ENCODE measurements around the gene LMO7. TPM values are rescaled to one million over a fixed set of nuclear protein-coding genes. Genes with fewer than 3 reads are reported as not detected.

LMO7 gene
- total RNA-seq, 1 experiment from 2014 or later: 11.8 TPM

DNA sequence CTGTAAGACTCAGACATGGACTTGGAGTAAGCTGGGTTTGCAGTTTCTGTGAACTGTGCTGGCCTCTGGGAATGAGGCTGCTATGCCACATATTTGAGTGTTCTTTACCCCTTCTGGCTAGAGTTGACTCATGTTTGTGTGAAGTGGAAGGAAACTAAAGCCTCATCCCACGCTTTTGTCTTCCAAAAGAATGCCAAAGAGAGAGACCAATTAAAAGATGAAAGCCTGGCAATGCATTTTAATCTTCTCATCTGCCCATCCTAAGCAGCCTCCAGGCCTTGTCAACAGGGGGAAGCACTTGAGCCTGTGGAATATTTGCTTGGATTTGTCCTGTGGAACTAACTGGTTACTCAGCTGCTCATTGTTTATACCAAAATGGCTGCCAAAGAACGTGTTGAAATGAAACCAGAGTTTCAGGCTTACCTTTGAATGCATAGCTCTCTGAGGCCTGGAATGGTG is 49.1 kb downstream of the LMO7 start:
- DNase-seq (ENCODE audit: low read depth, low spot score) (no peak), ATAC-seq (peak; percentile 63)
- Histone ChIP-seq H3K27me3 (ENCODE audit: control insufficient read depth, insufficient read depth, low read length) (no peaks in the 10 kb centered on the region), H3K4me1 (ENCODE audit: control insufficient read depth, insufficient read depth, low read length) (no peaks in the 10 kb centered on the region), H3K4me3 (ENCODE audit: low read depth in 2 of 2, low read length in 2 of 2) (no peak overlapping the region), H3K36me3 (ENCODE audit: control insufficient read depth, insufficient read depth, low read length) (no peaks in the 10 kb centered on the region), H3K9me3 (ENCODE audit: control insufficient read depth, insufficient read depth, low read depth, low read length) (no peaks in the 10 kb centered on the region), H3K27ac (ENCODE audit: low read length) (no peak overlapping the region)
- TF ChIP-seq TCF7L2 (IDR thresholded peaks at IDR 0.05; ENCODE audit: low read depth, low read length): no peak
- no peak for TF ChIP-seq POLR2AphosphoS5 (IDR thresholded peaks at IDR 0.05; ENCODE audit: low read depth, low read length)
- TF ChIP-seq, protein P1, sequence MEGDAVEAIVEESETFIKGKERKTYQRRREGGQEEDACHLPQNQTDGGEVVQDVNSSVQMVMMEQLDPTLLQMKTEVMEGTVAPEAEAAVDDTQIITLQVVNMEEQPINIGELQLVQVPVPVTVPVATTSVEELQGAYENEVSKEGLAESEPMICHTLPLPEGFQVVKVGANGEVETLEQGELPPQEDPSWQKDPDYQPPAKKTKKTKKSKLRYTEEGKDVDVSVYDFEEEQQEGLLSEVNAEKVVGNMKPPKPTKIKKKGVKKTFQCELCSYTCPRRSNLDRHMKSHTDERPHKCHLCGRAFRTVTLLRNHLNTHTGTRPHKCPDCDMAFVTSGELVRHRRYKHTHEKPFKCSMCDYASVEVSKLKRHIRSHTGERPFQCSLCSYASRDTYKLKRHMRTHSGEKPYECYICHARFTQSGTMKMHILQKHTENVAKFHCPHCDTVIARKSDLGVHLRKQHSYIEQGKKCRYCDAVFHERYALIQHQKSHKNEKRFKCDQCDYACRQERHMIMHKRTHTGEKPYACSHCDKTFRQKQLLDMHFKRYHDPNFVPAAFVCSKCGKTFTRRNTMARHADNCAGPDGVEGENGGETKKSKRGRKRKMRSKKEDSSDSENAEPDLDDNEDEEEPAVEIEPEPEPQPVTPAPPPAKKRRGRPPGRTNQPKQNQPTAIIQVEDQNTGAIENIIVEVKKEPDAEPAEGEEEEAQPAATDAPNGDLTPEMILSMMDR (IDR thresholded peaks at IDR 0.05): no peak; the same call in 1 of the 2 replicates
- TF ChIP-seq, protein P2, sequence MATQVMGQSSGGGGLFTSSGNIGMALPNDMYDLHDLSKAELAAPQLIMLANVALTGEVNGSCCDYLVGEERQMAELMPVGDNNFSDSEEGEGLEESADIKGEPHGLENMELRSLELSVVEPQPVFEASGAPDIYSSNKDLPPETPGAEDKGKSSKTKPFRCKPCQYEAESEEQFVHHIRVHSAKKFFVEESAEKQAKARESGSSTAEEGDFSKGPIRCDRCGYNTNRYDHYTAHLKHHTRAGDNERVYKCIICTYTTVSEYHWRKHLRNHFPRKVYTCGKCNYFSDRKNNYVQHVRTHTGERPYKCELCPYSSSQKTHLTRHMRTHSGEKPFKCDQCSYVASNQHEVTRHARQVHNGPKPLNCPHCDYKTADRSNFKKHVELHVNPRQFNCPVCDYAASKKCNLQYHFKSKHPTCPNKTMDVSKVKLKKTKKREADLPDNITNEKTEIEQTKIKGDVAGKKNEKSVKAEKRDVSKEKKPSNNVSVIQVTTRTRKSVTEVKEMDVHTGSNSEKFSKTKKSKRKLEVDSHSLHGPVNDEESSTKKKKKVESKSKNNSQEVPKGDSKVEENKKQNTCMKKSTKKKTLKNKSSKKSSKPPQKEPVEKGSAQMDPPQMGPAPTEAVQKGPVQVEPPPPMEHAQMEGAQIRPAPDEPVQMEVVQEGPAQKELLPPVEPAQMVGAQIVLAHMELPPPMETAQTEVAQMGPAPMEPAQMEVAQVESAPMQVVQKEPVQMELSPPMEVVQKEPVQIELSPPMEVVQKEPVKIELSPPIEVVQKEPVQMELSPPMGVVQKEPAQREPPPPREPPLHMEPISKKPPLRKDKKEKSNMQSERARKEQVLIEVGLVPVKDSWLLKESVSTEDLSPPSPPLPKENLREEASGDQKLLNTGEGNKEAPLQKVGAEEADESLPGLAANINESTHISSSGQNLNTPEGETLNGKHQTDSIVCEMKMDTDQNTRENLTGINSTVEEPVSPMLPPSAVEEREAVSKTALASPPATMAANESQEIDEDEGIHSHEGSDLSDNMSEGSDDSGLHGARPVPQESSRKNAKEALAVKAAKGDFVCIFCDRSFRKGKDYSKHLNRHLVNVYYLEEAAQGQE (IDR thresholded peaks at IDR 0.05; ENCODE audit: insufficient read depth in 1 of 2, low read depth in 2 of 2, low read length in 1 of 2): no peak
- no peak for TF ChIP-seq SIN3A (IDR thresholded peaks at IDR 0.05; ENCODE audit: borderline replicate concordance, insufficient read depth, low read depth, low read length)
- ChIA-PET CTCF (no interaction called here), POLR2A (no interaction called here)
- in situ Hi-C loops (cut with HindIII; ENCODE audit: low pct_unique_long_range_greater_than_20kb, low sequenced_read_pairs) (no loop called here), intact Hi-C loops (cut with micrococcal nuclease; ENCODE audit: unreplicated experiment) (no loop called here)
- BruUV-seq (replicated peaks): no TSS peak

DNA sequence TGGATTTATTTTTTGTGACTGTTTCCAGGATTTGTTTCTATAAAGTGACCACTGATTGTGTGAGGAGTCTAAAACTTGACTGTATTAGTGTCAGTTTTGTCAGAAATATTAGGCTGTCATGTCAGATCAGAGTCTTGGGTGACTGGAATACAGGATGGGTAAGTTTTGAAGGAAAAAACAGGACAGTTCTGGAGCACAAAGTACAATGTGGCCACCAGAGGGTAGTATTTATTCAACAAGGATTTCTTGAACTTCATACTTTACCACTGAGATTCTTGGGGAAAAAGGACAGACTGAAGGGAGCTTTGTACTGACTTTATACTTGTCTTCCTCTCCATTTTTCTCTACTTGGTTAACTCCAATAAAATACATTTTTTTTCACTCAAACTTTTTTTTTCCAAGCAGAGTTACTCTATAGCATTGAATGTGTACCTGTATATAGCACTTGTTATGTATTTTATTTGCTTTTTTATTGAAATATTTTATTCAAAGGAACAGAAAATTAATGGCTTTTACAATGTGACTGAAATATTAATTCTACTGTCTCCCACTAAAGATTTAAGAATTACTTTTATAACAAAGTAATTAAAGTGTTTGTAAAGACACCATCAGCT is 51.1 kb downstream of the LMO7 start:
- H3K27me3 ChIP-seq (ENCODE audit: control insufficient read depth, insufficient read depth, low read length): no peaks in the 10 kb centered on the region
- DNase-seq (ENCODE audit: low read depth, low spot score) (no peak), ATAC-seq (no peak)
- POLR2A ChIA-PET: no interaction called here
- no peak overlapping the region for H3K27ac ChIP-seq (ENCODE audit: low read length)
- in situ Hi-C loops (cut with HindIII; ENCODE audit: low pct_unique_long_range_greater_than_20kb, low sequenced_read_pairs) (no loop called here), intact Hi-C loops (cut with micrococcal nuclease; ENCODE audit: unreplicated experiment) (no loop called here)
- CTCF ChIA-PET: no interaction called here
- no TSS peak for BruUV-seq (replicated peaks)
- no peak overlapping the region for H3K4me3 ChIP-seq (ENCODE audit: low read depth in 2 of 2, low read length in 2 of 2)
- no peaks in the 10 kb centered on the region for H3K9me3 ChIP-seq (ENCODE audit: control insufficient read depth, insufficient read depth, low read depth, low read length)
- TF ChIP-seq, protein P1 (IDR thresholded peaks at IDR 0.05): peak; percentile 48; the same call in 1 of the 2 replicates
- TF ChIP-seq TCF7L2 (IDR thresholded peaks at IDR 0.05; ENCODE audit: low read depth, low read length): no peak
- no peaks in the 10 kb centered on the region for H3K4me1 ChIP-seq (ENCODE audit: control insufficient read depth, insufficient read depth, low read length)
- no peaks in the 10 kb centered on the region for H3K36me3 ChIP-seq (ENCODE audit: control insufficient read depth, insufficient read depth, low read length)

Measured in Panc1 (cell line).